MM.1S (cell line): ENCODE measurements around the gene TUBAL3.

Experiments used
- EZH2 ChIP-seq: fragments of 300-600 bp; sonication (generic); optimal IDR thresholded peaks from 2 replicates; pipeline ENCODE3; 2017; ENCODE audit warnings: low read depth, mild to moderate bottlenecking, antibody characterized with exemption, low read length, mixed read lengths
- EZH2phosphoT487 ChIP-seq: fragments of 300-600 bp; sonication (generic); IDR thresholded peaks from 2 replicates; pipeline ENCODE4 v1.6.1; 2018; ENCODE audit warnings: antibody characterized with exemption, low read length
- TF ChIP-seq, protein P1 (sequence below): fragments of 300-600 bp; sonication (generic); IDR thresholded peaks from 2 replicates; pipeline ENCODE4 v1.5.1; 2016; ENCODE audit warnings: antibody characterized with exemption, low read length, mixed read lengths

DNA sequence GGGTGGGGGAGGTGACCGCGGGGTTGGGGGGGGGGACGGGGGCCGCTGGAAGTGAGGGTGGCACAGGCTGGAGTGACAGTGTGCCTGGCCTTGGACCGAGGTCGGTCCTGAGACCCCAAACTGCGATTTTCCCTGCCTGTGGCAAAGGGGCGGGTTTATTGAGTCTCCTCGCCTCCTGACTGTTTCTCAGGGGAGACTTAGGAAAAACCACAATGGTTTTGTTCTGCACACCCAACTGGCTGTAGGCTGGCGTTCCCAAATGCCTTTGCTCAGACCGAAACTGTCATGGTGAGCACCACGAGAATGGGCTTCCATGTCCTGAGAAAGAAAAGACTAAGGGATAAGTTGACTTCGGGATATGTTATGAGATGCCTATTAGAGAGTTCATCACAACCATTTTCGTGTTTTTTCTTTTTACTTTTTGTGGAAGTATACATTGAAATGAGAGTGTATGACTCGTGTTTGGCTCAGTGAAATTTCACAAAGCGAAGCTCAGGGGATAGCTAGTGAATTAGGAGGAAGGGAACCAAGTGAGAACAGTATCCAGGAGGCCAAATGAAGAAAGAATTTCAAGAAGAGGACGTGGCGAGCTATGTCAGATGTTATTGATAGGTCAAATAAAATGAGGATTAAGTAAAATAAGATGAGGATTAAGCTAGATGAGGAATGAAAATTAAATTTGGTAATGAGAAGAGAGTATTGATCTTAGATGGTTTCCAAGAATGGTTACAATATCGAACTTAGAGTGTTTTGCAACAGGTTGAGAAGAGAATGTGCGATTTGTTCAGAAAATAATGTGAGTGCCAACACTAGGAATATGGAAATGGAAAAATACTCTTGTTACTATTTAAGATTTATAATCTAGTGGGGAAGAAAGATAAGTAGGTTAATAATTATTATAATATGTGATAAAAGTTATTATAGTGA lies 8.6 kb upstream of the TUBAL3 start:
- TF ChIP-seq, protein P1, sequence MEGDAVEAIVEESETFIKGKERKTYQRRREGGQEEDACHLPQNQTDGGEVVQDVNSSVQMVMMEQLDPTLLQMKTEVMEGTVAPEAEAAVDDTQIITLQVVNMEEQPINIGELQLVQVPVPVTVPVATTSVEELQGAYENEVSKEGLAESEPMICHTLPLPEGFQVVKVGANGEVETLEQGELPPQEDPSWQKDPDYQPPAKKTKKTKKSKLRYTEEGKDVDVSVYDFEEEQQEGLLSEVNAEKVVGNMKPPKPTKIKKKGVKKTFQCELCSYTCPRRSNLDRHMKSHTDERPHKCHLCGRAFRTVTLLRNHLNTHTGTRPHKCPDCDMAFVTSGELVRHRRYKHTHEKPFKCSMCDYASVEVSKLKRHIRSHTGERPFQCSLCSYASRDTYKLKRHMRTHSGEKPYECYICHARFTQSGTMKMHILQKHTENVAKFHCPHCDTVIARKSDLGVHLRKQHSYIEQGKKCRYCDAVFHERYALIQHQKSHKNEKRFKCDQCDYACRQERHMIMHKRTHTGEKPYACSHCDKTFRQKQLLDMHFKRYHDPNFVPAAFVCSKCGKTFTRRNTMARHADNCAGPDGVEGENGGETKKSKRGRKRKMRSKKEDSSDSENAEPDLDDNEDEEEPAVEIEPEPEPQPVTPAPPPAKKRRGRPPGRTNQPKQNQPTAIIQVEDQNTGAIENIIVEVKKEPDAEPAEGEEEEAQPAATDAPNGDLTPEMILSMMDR, result no peak
- TF ChIP-seq EZH2 (no peak), EZH2phosphoT487 (no peak)
